Tibial nerve (tissue), 4 donors: Measurements from ENCODE around the gene SH2B3. TPM values are rescaled to one million over a fixed set of nuclear protein-coding genes. Genes with fewer than 3 reads are reported as not detected.
A peak's percentile ranks its signal among the peaks of the same experiment; 100 is the strongest.
"Not testable (repeated sequence)": the region's sequence is repeated elsewhere in the genome, so short reads cannot be mapped to it uniquely, and the experiment has no call there.

ENCODE experiments used
- DNase-seq, 2 donors: peaks; one replicate each; pipeline ENCODE4 v3.0.0-alpha.2; 2019; ENCODE audit warnings: low spot score in 2 of 2
- H3K27ac ChIP-seq, 4 donors: fragments of 200-600 bp; sonication (generic) in 3 of 4; one replicate each; pipeline ENCODE4 v1.5.1; 2017 to 2019; ENCODE audit warnings: mild to moderate bottlenecking in 1 of 4
- H3K27me3 ChIP-seq, 2 donors: fragments of 200-600 bp; sonication (generic) in 1 of 2; one replicate each; pipeline versions ENCODE4 v1.5.1 to v1.6.0; 2017 to 2019
- H3K36me3 ChIP-seq, 3 donors: fragments of 200-600 bp; sonication (generic); one replicate each; pipeline ENCODE4 v1.5.1; 2018 to 2019
- H3K4me1 ChIP-seq, 4 donors: fragments of 200-600 bp; sonication (generic) in 3 of 4; one replicate each; pipeline ENCODE4 v1.5.1; 2017 to 2019
- H3K4me3 ChIP-seq, 4 donors: fragments of 200-600 bp; sonication (generic) in 3 of 4; one replicate each; pipeline ENCODE4 v1.5.1; 2017 to 2019; ENCODE audit warnings: mild to moderate bottlenecking in 1 of 4, moderate library complexity in 1 of 4
- H3K9me3 ChIP-seq, 4 donors: fragments of 200-600 bp; sonication (generic) in 3 of 4; one replicate each; pipeline ENCODE4 v1.5.1; 2017 to 2019
- EP300 ChIP-seq, 2 donors: sonication (generic); formaldehyde crosslinking; IDR thresholded peaks; one replicate each; pipeline ENCODE4 v1.6.1; 2017; ENCODE audit warnings: antibody characterized with exemption in 2 of 2, mild to moderate bottlenecking in 1 of 2
- POLR2A ChIP-seq, 2 donors: fragments of 450-650 bp; IDR thresholded peaks; one replicate each; pipeline ENCODE4 v1.6.1; 2017; ENCODE audit warnings: antibody characterized with exemption in 2 of 2, mild to moderate bottlenecking in 2 of 2, moderate library complexity in 2 of 2
- WGBS, 2 donors: methylation state at CpG; one replicate each; pipeline ENCODE4 v1.1.5; 2018; 5-methylcytosine and 5-hydroxymethylcytosine counted together
- total RNA-seq, 4 donors: library from RNA; depleted of rRNA; stranded (reverse); fragments of >200 nt; gene quantifications; one replicate each; pipeline ENCODE4 v1.1.0, GENCODE V29; 2016
- TF ChIP-seq, protein P1 (sequence below), 5 experiments: fragments of 200-600 bp in 3 of 5; fragments of 450-650 bp in 2 of 5; sonication (generic) in 3 of 5; IDR thresholded peaks; one replicate each; pipeline ENCODE4 v1.5.1; 2016 to 2019; ENCODE audit warnings: antibody characterized with exemption in 5 of 5, mild to moderate bottlenecking in 3 of 5, moderate library complexity in 2 of 5

SH2B3 gene
- total RNA-seq, 4 donors from 2014 or later = 21.4 to 79.8 (median 36.3) TPM

GRCh38 chr12:111458546-111459172 lies 52.9 kb downstream of the SH2B3 start:
- Histone ChIP-seq H3K4me3 (no peak overlapping the region), H3K27me3 (no peaks in the 10 kb centered on the region), H3K9me3 (no peaks in the 10 kb centered on the region), H3K27ac (no peak overlapping the region), H3K36me3 (peaks cover 3 to 71% (median 13%) of the 10 kb centered on the region in 3 donors), H3K4me1 (peaks cover 0 to 19% (median 0%) of the 10 kb centered on the region in 4 donors)
- no peak for DNase-seq
- TF ChIP-seq, protein P1, sequence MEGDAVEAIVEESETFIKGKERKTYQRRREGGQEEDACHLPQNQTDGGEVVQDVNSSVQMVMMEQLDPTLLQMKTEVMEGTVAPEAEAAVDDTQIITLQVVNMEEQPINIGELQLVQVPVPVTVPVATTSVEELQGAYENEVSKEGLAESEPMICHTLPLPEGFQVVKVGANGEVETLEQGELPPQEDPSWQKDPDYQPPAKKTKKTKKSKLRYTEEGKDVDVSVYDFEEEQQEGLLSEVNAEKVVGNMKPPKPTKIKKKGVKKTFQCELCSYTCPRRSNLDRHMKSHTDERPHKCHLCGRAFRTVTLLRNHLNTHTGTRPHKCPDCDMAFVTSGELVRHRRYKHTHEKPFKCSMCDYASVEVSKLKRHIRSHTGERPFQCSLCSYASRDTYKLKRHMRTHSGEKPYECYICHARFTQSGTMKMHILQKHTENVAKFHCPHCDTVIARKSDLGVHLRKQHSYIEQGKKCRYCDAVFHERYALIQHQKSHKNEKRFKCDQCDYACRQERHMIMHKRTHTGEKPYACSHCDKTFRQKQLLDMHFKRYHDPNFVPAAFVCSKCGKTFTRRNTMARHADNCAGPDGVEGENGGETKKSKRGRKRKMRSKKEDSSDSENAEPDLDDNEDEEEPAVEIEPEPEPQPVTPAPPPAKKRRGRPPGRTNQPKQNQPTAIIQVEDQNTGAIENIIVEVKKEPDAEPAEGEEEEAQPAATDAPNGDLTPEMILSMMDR (IDR thresholded peaks at IDR 0.05) = no peak
- TF ChIP-seq EP300 (IDR thresholded peaks at IDR 0.05) = no peak
- TF ChIP-seq POLR2A (IDR thresholded peaks at IDR 0.05) = no peak
- WGBS, 2 donors = 85 to 90% methylated on average over 6 of the region's 6 CpGs

DNA sequence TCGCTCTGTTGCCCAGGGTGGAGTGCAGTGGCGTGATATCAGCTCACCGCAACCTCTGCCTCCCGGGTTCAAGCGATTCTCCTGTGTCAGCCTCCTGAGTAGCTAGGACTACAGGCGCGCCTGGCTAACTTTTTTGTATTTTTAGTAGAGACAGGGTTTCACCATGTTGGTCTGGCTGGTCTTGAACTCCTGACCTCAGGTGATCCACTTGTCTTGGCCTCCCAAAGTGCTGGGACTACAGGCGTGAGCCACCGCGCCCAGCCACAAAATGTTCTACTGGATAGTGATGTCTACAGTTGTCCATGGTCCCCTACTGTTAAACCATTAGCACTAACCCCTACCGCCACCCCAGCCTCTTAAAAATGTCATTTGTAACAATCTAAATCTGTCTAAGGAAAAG lies 54.4 kb downstream of the SH2B3 start:
- H3K4me3 ChIP-seq, H3K9me3 ChIP-seq, H3K27ac ChIP-seq, DNase-seq, H3K27me3 ChIP-seq: not testable (repeated sequence)
- 96 to 97% methylated on average over 11 of the region's 11 CpGs for WGBS, 2 donors
- H3K4me1 ChIP-seq = peaks cover 0 to 19% (median 0%) of the 10 kb centered on the region in 4 donors
- H3K36me3 ChIP-seq = peaks cover 3 to 66% (median 9%) of the 10 kb centered on the region in 3 donors

GRCh38 chr12:111462210-111462769 lies 56.6 kb downstream of the SH2B3 start:
- Histone ChIP-seq H3K4me1 (peaks cover 0 to 19% (median 0%) of the 10 kb centered on the region in 4 donors), H3K36me3 (peaks cover 0 to 50% (median 0%) of the 10 kb centered on the region in 3 donors), H3K4me3 (no peak overlapping the region), H3K9me3 (no peaks in the 10 kb centered on the region), H3K27ac (no peak overlapping the region), H3K27me3 (no peaks in the 10 kb centered on the region)
- TF ChIP-seq, protein P1 (IDR thresholded peaks at IDR 0.05) = no peak
- TF ChIP-seq EP300 (IDR thresholded peaks at IDR 0.05) (no peak), POLR2A (IDR thresholded peaks at IDR 0.05) (no peak)
- DNase-seq = no peak

GRCh38 chr12:111467092-111467856 lies 61.6 kb downstream of the SH2B3 start:
- TF ChIP-seq, protein P1 (IDR thresholded peaks at IDR 0.05) = no peak
- peaks cover 0 to 19% (median 0%) of the 10 kb centered on the region in 4 donors for H3K4me1 ChIP-seq
- H3K27ac ChIP-seq = peak overlapping the region in 2 of 4 donors; percentile 20 to 31
- H3K27me3 ChIP-seq = no peaks in the 10 kb centered on the region
- DNase-seq = no peak
- H3K36me3 ChIP-seq = peaks cover 0 to 47% (median 0%) of the 10 kb centered on the region in 3 donors
- no peaks in the 10 kb centered on the region for H3K9me3 ChIP-seq
- H3K4me3 ChIP-seq = no peak overlapping the region
- 80 to 84% methylated on average over 3 of the region's 3 CpGs for WGBS, 2 donors

DNA sequence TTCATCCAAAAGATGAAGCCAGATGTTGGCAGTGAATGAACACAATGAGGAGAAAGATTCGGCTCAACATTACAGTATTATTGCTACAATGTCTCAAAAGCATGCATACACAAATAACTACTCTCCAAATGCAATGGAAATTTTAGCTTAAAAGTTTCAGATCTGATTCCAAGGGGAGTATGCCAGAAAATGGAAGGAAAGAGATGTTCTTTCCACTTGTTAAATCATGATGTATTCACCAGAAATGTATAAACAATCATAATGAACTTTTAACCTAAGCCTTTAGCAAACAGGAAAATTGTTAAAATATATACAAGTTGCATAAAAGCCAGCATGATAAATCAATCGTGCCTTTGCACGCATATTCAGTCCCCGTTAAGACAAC lies 62.1 kb downstream of the SH2B3 start:
- no peaks in the 10 kb centered on the region for H3K9me3 ChIP-seq
- peaks cover 0 to 53% (median 0%) of the 10 kb centered on the region in 3 donors for H3K36me3 ChIP-seq
- WGBS, 2 donors = 46 to 49% methylated on average over 4 of the region's 4 CpGs
- H3K27ac ChIP-seq = peak overlapping the region in 2 of 4 donors; percentile 20 to 31
- peaks cover 0 to 15% (median 0%) of the 10 kb centered on the region in 4 donors for H3K4me1 ChIP-seq
- no peak overlapping the region for H3K4me3 ChIP-seq
- no peaks in the 10 kb centered on the region for H3K27me3 ChIP-seq
- DNase-seq = no peak
- TF ChIP-seq POLR2A (IDR thresholded peaks at IDR 0.05) (no peak), EP300 (IDR thresholded peaks at IDR 0.05) (no peak)
- TF ChIP-seq, protein P1 (IDR thresholded peaks at IDR 0.05) = no peak
